ENCODE data around the gene C8A. TPM values are rescaled to one million over a fixed set of nuclear protein-coding genes. Genes with fewer than 3 reads are reported as not detected.

Gene C8A
- total and polyA plus RNA-seq, 2 of the 8 experiments (the other 6 are each of a cell fraction or from before 2014, with no cell fraction given): not detected

DNA sequence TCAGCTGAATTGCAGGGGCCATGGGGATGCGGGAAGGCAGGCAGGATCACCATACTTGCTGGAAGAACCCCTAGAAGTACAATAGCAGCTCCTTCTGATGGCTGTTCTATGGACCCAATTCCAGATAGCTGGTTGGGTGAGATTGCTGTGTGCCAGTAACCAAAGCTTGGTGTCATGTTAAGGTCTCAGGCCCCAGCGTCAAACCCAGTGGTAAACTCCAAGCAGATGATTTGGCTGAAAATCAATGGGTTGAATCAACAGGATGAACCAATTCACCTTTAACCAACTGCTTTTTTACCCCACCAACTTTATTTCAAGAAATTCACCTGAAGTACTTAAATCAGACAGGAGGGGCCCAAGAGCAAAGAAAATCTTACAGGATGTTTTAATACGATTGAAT is 73.4 kb downstream of the C8A start:
- no peak overlapping the region for H3K14ac ChIP-seq (ENCODE audit: insufficient read length)
- DNase-seq (ENCODE audit: low read depth in 1 of 2, low spot score in 2 of 2) (no peak), FAIRE-seq (no peak)
- H3K79me1 ChIP-seq (ENCODE audit: low read depth, low read length): no peaks in the 10 kb centered on the region
- no peaks in the 10 kb centered on the region for H3K27me3 ChIP-seq (replicated peaks in 1 of 4; ENCODE audit: control insufficient read depth in 3 of 4, extremely low read depth in 1 of 4, insufficient read depth in 3 of 4, low read length in 3 of 4)
- peaks cover 2% of the 10 kb centered on the region; the same call in 1 of the 2 replicates for H3K23me2 ChIP-seq (ENCODE audit: low read depth, low read length)
- no peak overlapping the region for H3K27ac ChIP-seq (ENCODE audit: low read depth, low read length)
- no peak overlapping the region for H2BK15ac ChIP-seq (ENCODE audit: low read length)
- H3K9ac ChIP-seq (replicated peaks in 1 of 4; ENCODE audit: extremely low read depth in 1 of 4, low read depth in 3 of 4, low read length in 3 of 4): no peak overlapping the region
- 94% methylated on average over 3 of the region's 3 CpGs; no CpG with 5 or more reads in 1 of the 2 experiments for WGBS, 2 experiments (ENCODE audit: extremely low coverage in 1 of 2, insufficient coverage in 1 of 2, insufficient read length in 1 of 2, insufficient replicate concordance in 2 of 2, low coverage in 1 of 2, low lambda C conversion rate in 2 of 2, missing lambda C conversion rate in 1 of 2)
- H4K8ac ChIP-seq (ENCODE audit: extremely low read depth, insufficient read depth, low read length): no peak overlapping the region
- H4K20me1 ChIP-seq (replicated peaks in 1 of 2; ENCODE audit: control insufficient read depth in 1 of 2, insufficient read depth in 2 of 2, low read length in 2 of 2): no peaks in the 10 kb centered on the region
- no peak overlapping the region for H4K5ac ChIP-seq (ENCODE audit: insufficient read length, low read depth, low read length)
- ChIA-PET POLR2A (ENCODE audit: partially characterized antibody) (interaction anchor here (0.6 kb wide), 1 partner anchor 393 kb away, joined by 3 read pairs; no protein-coding TSS in a partner anchor), CTCF (ENCODE audit: partially characterized antibody) (interaction anchor here (1.6 to 2.1 kb wide), 3 partner anchors 10 to 27 kb away, joined by 3 to 6 read pairs (median 5); no protein-coding TSS in a partner anchor)
- H3K4me1 ChIP-seq (replicated peaks in 1 of 4; ENCODE audit: control insufficient read depth in 3 of 4, insufficient read depth in 4 of 4, low read length in 3 of 4): peaks cover 0 to 7% (median 2%) of the 10 kb centered on the region in 4 experiments; a peak in 2 of 7 replicates
- no peak overlapping the region for H4K91ac ChIP-seq (replicated peaks; ENCODE audit: insufficient read length, low read length)
- no peak overlapping the region for H2AK5ac ChIP-seq (ENCODE audit: low read depth, low read length)
- no peak overlapping the region for H2AFZ ChIP-seq (ENCODE audit: low read length)
- no peak overlapping the region for H3K18ac ChIP-seq (ENCODE audit: extremely low read depth, low read length)
- no peaks in the 10 kb centered on the region for H3K9me3 ChIP-seq (ENCODE audit: insufficient read depth in 2 of 2, low read depth in 1 of 2, low read length in 1 of 2)
- no peaks in the 10 kb centered on the region for H3K79me2 ChIP-seq (ENCODE audit: control insufficient read depth in 1 of 2, insufficient read depth in 2 of 2, low read length in 2 of 2)
- no peak overlapping the region for H2BK5ac ChIP-seq (ENCODE audit: low read depth, low read length)
- H3K4me3 ChIP-seq (ENCODE audit: extremely low read depth in 1 of 4, insufficient read depth in 2 of 4, low read depth in 3 of 4, low read length in 4 of 4): no peak overlapping the region
- no peak overlapping the region for H2BK120ac ChIP-seq (replicated peaks; ENCODE audit: low read depth, low read length)
- H3K36me3 ChIP-seq (ENCODE audit: control insufficient read depth in 2 of 4, insufficient read depth in 4 of 4, low read length in 3 of 4): no peaks in the 10 kb centered on the region
- no peak overlapping the region for H3K56ac ChIP-seq (replicated peaks; ENCODE audit: insufficient read length, low read depth, low read length)
- H3K4me2 ChIP-seq (ENCODE audit: insufficient read depth in 1 of 2, low read depth in 2 of 2, low read length in 2 of 2): no peak overlapping the region
- H3K23ac ChIP-seq (ENCODE audit: insufficient read length): no peak overlapping the region
- H2BK12ac ChIP-seq (ENCODE audit: low read depth, low read length): no peak overlapping the region
- no peak overlapping the region for H3K4ac ChIP-seq (replicated peaks; ENCODE audit: insufficient read length, low read depth, low read length)
- no peak overlapping the region for H2BK20ac ChIP-seq (ENCODE audit: low read length)
- TF ChIP-seq CTBP2 (IDR thresholded peaks at IDR 0.05; ENCODE audit: borderline replicate concordance, insufficient read depth, insufficient read length, low read length) (no peak), EP300 (IDR thresholded peaks at IDR 0.05; ENCODE audit: borderline replicate concordance in 1 of 2, low read depth in 2 of 2, low read length in 2 of 2) (no peak), SIX5 (IDR thresholded peaks at IDR 0.05; ENCODE audit: low read depth, low read length) (no peak), TCF12 (IDR thresholded peaks at IDR 0.05; ENCODE audit: low read depth, low read length) (no peak), SAP30 (IDR thresholded peaks at IDR 0.05; ENCODE audit: insufficient read depth, insufficient replicate concordance, low read length) (no peak), YY1 (IDR thresholded peaks at IDR 0.05; ENCODE audit: low read depth, low read length) (no peak), RXRA (IDR thresholded peaks at IDR 0.05; ENCODE audit: insufficient read depth, low read depth, low read length) (no peak), RFX5 (IDR thresholded peaks at IDR 0.05; ENCODE audit: borderline replicate concordance, low read depth, low read length) (no peak)
- TF ChIP-seq, protein P1, sequence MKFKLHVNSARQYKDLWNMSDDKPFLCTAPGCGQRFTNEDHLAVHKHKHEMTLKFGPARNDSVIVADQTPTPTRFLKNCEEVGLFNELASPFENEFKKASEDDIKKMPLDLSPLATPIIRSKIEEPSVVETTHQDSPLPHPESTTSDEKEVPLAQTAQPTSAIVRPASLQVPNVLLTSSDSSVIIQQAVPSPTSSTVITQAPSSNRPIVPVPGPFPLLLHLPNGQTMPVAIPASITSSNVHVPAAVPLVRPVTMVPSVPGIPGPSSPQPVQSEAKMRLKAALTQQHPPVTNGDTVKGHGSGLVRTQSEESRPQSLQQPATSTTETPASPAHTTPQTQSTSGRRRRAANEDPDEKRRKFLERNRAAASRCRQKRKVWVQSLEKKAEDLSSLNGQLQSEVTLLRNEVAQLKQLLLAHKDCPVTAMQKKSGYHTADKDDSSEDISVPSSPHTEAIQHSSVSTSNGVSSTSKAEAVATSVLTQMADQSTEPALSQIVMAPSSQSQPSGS (IDR thresholded peaks at IDR 0.05; ENCODE audit: low read length): no peak

All from H1 (cell line).